Pons (tissue), 1 donor: ENCODE results near the gene GTPBP1.
A peak's percentile ranks its signal among the peaks of the same experiment; 100 is the strongest.

Source experiments
- DNase-seq: peaks from one replicate; pipeline ENCODE4 v3.0.0-alpha.2; 2016; ENCODE audit warnings: low spot score

GTPBP1 gene

GRCh38 chr22:38704654-38705234 is 1.0 kb upstream of the GTPBP1 start:
- DNase-seq, result peak; percentile 69

- peak; percentile 43 for DNase-seq
Observed at GRCh38 chr22:38706101-38706900, 557 bp downstream of the GTPBP1 start.

GRCh38 chr22:38706901-38707195 is 1.1 kb downstream of the GTPBP1 start:
- no peak for DNase-seq

DNA sequence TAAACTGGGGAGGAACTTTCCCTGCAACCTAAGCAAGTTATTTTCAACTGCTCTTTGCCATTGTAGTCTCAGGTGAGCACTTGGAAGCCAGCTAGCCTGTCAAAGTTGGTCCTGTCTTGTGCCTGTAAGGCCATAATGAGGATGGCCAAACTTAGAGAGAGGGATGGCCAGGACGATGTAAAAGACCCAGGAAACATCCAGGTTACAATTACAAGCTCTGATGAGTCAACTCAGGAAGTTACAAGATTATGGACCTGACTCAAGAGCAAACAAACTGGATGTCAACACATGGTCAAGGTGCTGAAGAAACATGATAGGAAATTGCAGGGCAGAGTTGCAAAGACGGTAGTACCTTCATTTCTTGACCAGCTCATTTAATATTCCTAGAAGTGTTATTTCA is 1.6 kb downstream of the GTPBP1 start:
- DNase-seq, result no peak

DNA sequence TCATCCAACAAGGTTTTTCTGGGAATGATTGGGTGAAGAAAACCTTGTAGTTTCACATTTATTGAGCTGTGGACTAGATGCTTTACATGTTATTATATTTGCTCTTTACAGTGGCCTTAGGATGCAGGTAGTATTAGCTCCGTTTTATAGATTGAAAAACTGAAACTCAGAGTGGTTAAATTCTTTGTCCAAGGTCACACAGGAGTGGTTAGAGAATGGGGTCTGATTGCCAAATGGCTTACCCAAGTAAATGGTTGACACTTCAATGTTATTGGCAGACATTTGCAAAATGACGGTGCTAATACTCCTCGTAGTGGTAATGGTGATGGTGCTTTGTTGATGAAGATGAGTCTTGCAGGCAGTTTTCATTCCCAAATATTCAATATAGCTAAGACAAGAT is 2.2 kb downstream of the GTPBP1 start:
- no peak for DNase-seq

DNA sequence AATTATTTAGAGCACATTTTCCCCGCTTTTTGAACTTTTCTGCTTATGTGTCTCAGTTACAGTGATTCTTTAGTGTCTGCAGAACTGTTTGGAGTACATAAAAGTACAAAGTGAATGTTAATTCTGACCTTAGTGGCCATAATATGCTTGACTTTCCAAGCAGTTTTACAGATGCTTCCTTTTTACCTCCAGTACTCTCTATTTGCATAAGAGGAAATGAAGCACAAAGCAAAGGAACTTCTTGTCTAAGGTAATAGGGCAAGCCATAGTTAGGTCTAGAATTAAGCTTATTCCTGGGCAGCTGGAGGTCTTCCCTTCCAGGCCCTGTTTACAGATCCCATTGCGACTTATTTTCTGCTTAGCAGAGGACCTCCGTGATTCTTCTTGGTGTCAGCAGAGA is 3.6 kb downstream of the GTPBP1 start:
- no peak for DNase-seq

DNA sequence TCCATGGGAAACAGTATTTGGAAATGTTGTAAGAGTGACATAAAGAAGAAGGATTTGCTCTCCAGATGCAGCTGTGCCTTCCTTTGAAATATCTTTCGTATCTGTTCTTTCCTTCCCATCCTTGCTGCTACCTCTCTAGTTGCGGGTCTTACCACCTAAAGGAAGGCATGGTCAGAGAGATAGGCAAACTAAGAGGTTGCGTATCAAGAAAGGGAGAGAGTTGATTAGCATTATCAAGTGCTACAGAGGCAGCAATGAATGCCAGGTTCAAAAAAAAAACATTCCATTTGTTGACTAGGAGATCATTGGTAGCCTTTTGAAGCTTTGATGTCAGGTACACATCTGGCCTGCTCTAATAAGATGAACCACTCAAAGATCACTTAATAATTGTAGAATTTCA is 4.6 kb downstream of the GTPBP1 start:
- no peak for DNase-seq

DNA sequence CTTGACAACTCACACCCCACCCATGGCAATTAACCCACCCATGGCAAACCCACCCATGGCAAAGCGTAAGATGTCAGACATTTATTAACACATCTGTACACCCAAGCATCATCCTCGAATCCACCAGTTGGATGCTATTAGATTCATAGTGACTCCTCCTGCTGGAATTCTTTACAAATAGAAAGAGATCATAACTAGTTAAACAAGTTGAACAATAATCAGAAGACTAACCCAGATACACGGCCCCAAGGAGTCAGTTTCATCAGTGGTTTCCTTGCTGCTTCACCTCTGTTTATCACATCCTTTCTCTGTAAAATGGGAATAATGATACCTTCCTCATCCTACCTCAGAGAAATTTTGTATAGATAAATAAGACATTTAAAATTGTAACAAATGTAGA is 5.1 kb downstream of the GTPBP1 start:
- no peak for DNase-seq

- DNase-seq, result no peak
Observed at GRCh38 chr22:38712486-38713207, 6.9 kb downstream of the GTPBP1 start.

DNA sequence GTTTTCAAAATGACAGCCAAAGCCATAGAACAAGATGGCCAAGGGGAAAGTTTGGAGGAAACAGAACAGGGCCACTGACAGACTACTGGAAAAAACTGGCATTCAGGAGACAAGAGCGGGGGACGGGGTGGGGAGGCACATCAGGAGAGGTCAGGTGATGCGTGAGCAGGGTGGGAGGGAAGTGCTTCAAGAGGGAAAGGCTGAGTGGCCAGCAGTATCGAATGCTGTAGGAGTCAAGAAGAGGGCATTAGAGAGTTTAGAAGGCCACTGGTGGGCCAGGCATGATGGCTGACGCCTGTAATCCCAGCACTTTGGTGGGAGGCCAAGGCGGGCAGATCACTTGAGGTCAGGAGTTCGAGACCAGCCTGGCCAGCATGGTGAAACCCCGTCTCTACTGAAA is 8.2 kb downstream of the GTPBP1 start:
- DNase-seq, result no peak

GRCh38 chr22:38715176-38715764 is 9.5 kb downstream of the GTPBP1 start:
- no peak for DNase-seq

GRCh38 chr22:38715852-38716251 is 10.1 kb downstream of the GTPBP1 start:
- DNase-seq, result no peak

GRCh38 chr22:38716271-38716670 is 10.5 kb downstream of the GTPBP1 start:
- no peak for DNase-seq

DNA sequence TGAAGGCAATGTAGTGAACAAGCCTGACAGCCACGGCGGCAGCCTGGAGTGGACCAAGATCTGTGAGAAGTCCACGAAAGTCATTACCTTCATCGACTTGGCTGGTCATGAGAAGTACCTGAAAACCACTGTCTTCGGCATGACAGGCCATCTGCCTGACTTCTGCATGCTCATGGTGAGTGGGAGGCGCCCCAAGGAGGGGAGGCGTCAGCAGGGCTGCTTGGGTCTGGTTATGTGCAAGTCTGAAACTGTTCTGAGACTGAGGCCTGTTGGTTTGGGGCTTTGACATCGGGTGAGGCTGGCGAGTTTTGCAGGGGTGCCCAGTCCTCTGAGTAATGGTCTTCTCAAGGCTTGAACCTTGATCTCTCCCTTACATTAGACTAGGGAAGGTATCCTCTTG is 11.1 kb downstream of the GTPBP1 start:
- DNase-seq, result no peak

DNA sequence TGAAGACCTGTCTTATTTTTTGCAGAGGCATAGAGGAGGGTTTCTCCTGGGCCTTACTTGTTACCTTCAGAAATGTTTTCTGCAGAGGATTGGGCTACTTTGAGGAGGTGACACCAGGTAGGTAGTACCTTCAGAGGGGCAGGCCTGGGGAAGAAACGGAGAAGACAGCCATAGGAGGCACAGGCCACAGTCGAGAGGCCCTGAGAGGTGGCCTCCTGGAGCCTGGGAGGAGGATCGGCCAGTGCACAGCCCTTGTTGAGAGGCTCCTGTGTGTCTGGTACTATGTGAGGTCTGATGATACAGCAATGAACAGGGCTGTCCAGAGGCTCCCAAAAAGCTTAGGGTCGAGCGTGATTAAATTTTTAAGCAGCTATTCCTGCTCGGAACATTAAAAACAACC is 11.5 kb downstream of the GTPBP1 start:
- DNase-seq, result no peak

- DNase-seq, result peak; percentile 55
Observed at GRCh38 chr22:38718414-38718813, 12.7 kb downstream of the GTPBP1 start.

GRCh38 chr22:38719196-38719595 is 13.5 kb downstream of the GTPBP1 start:
- no peak for DNase-seq

GRCh38 chr22:38720350-38720749 is 14.6 kb downstream of the GTPBP1 start:
- no peak for DNase-seq

- no peak for DNase-seq
Observed at GRCh38 chr22:38721551-38721950, 15.8 kb downstream of the GTPBP1 start.

GRCh38 chr22:38724176-38724575 is 18.4 kb downstream of the GTPBP1 start:
- DNase-seq, result no peak

DNA sequence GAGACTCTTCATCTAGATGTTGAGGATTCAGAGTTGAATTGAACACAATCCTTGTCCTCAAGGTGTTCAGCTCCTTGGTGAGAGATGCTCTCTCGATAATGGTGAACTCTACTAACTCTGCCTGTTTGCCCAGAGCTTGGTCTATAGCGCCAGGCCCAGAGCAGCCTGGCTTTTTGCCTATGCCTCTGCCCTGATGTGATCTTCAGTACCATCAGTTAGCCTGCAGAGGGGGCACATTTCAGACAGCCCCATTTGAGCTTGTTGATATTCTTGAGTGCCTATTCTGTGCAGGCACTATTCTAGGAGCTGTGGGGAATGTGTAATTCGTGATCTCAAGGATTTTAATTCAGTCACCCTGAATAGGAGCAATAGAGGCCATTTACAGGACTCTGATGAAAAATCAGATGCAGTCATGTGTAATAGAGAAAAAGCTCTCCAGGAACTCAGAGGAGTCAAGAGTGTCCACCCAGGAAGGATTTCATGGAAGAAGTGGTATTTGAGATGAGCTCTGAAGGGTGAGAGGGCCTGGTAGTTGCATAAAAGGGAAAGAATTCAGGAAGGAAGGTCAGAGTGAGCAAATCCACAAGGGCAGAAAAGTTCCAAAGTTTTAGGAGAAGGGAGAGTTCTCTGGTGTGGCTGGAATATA is 19.3 kb downstream of the GTPBP1 start:
- DNase-seq, result peak; percentile 94

- DNase-seq, result no peak
Observed at GRCh38 chr22:38725900-38726655, 20.3 kb downstream of the GTPBP1 start.
